ENCODE data around the gene PSORS1C2. TPM values are rescaled to one million over a fixed set of nuclear protein-coding genes. Genes with fewer than 3 reads are reported as not detected.

The PSORS1C2 gene
- total RNA-seq, 2 experiments from 2014 or later = not detected

GRCh38 chr6:31107052-31107451, 31.8 kb downstream of the PSORS1C2 start:
- Histone ChIP-seq H3K27me3 (ENCODE audit: control insufficient read depth in 1 of 2, insufficient read depth in 2 of 2, low read length in 2 of 2) (peaks cover 0 to 3% of the 10 kb centered on the region in 2 experiments), H3K9me3 (ENCODE audit: control insufficient read depth in 1 of 2, insufficient read depth in 1 of 2, low read length in 2 of 2) (no peaks in the 10 kb centered on the region), H3K36me3 (ENCODE audit: insufficient read depth, low read length) (no peaks in the 10 kb centered on the region), H3K4me3 (ENCODE audit: low read length) (no peak overlapping the region), H3K4me1 (ENCODE audit: insufficient read depth, low read length) (peaks cover 5% of the 10 kb centered on the region), H3K27ac (ENCODE audit: low read depth in 1 of 2, low read length in 2 of 2) (no peak overlapping the region)
- DNase-seq (no peak), ATAC-seq (ENCODE audit: poor library complexity) (no peak)
- CTCF ChIA-PET = no interaction called here
- intact Hi-C loops (cut with DNase I, micrococcal nuclease) = no loop called here
- peaks cover 4% of the 10 kb centered on the region for H3K4me1 Mint-ChIP-seq (ENCODE audit: low read depth)
- no peaks in the 10 kb centered on the region for H3K36me3 Mint-ChIP-seq (ENCODE audit: low read depth)
- H3K27me3 Mint-ChIP-seq = no peaks in the 10 kb centered on the region
- no peak overlapping the region for H3K4me3 Mint-ChIP-seq
- H3K9me3 Mint-ChIP-seq = no peaks in the 10 kb centered on the region
- POLR2A ChIA-PET = no interaction called here
- H3K27ac Mint-ChIP-seq = no peak overlapping the region
- no peak for TF ChIP-seq CTCF (IDR thresholded peaks at IDR 0.05)

GRCh38 chr6:31103136-31103535, 35.7 kb downstream of the PSORS1C2 start:
- POLR2A ChIA-PET = no interaction called here
- no peak for DNase-seq
- Mint-ChIP-seq H3K27me3 (no peaks in the 10 kb centered on the region), H3K9me3 (no peaks in the 10 kb centered on the region), H3K4me3 (no peak overlapping the region), H3K36me3 (ENCODE audit: low read depth) (no peaks in the 10 kb centered on the region), H3K27ac (no peak overlapping the region), H3K4me1 (ENCODE audit: low read depth) (peaks cover 10% of the 10 kb centered on the region)
- Histone ChIP-seq H3K4me1 (ENCODE audit: insufficient read depth, low read length) (peaks cover 5% of the 10 kb centered on the region), H3K36me3 (ENCODE audit: insufficient read depth, low read length) (no peaks in the 10 kb centered on the region), H3K27me3 (ENCODE audit: control insufficient read depth in 1 of 2, insufficient read depth in 2 of 2, low read length in 2 of 2) (no peaks in the 10 kb centered on the region), H3K27ac (ENCODE audit: low read depth in 1 of 2, low read length in 2 of 2) (no peak overlapping the region), H3K9me3 (ENCODE audit: control insufficient read depth in 1 of 2, insufficient read depth in 1 of 2, low read length in 2 of 2) (no peaks in the 10 kb centered on the region), H3K4me3 (ENCODE audit: low read length) (no peak overlapping the region)
- CTCF ChIA-PET = interaction anchor here (1.7 kb wide), 1 partner anchor 16 kb away, joined by 8 read pairs; no protein-coding TSS in a partner anchor
- intact Hi-C loops (cut with DNase I, micrococcal nuclease) = no loop called here
- no peak for ATAC-seq (ENCODE audit: poor library complexity)
- no peak for TF ChIP-seq CTCF (IDR thresholded peaks at IDR 0.05)

GRCh38 chr6:31098449-31098938, 40.4 kb downstream of the PSORS1C2 start:
- no peaks in the 10 kb centered on the region for H3K27me3 ChIP-seq (ENCODE audit: control insufficient read depth in 1 of 2, insufficient read depth in 2 of 2, low read length in 2 of 2)
- peaks cover 45% of the 10 kb centered on the region for H3K4me1 ChIP-seq (ENCODE audit: insufficient read depth, low read length)
- H3K4me1 Mint-ChIP-seq (ENCODE audit: low read depth) = peaks cover 52% of the 10 kb centered on the region
- TF ChIP-seq CTCF (IDR thresholded peaks at IDR 0.05) = no peak
- ChIA-PET POLR2A (no interaction called here), CTCF (interaction anchor here (1.4 kb wide), 2 partner anchors 11 to 19 kb away, joined by 3 to 4 read pairs; no protein-coding TSS in a partner anchor)
- ATAC-seq (ENCODE audit: poor library complexity) (no peak), DNase-seq (no peak)
- no peak overlapping the region for H3K27ac Mint-ChIP-seq
- no peak overlapping the region for H3K4me3 Mint-ChIP-seq
- H3K27ac ChIP-seq (ENCODE audit: low read depth in 1 of 2, low read length in 2 of 2) = no peak overlapping the region
- H3K9me3 Mint-ChIP-seq = no peaks in the 10 kb centered on the region
- intact Hi-C loops (cut with DNase I, micrococcal nuclease) = no loop called here
- no peaks in the 10 kb centered on the region for H3K36me3 ChIP-seq (ENCODE audit: insufficient read depth, low read length)
- H3K9me3 ChIP-seq (ENCODE audit: control insufficient read depth in 1 of 2, insufficient read depth in 1 of 2, low read length in 2 of 2) = no peaks in the 10 kb centered on the region
- H3K27me3 Mint-ChIP-seq = no peaks in the 10 kb centered on the region
- no peak overlapping the region for H3K4me3 ChIP-seq (ENCODE audit: low read length)
- H3K36me3 Mint-ChIP-seq (ENCODE audit: low read depth) = no peaks in the 10 kb centered on the region

Measured in CD4-positive, alpha-beta T cell (primary cell).